Measurements from ENCODE around the gene CNTFR.

Gene CNTFR

GRCh38 chr9:34564617-34565016, 24.9 kb downstream of the CNTFR start:
- Histone ChIP-seq H3K9ac (ENCODE audit: low read depth, low read length) (no peak overlapping the region), H3K4me3 (ENCODE audit: low read length) (no peak overlapping the region), H3K36me3 (ENCODE audit: insufficient read depth, low read depth, low read length) (no peaks in the 10 kb centered on the region), H3K4me1 (ENCODE audit: insufficient read depth, low read length) (no peaks in the 10 kb centered on the region; the same call in 1 of the 2 replicates), H3K27me3 (ENCODE audit: insufficient read depth, low read length) (no peaks in the 10 kb centered on the region; the same call in 1 of the 2 replicates), H3K9me3 (ENCODE audit: insufficient read depth, low read depth, low read length) (no peaks in the 10 kb centered on the region), H3K27ac (ENCODE audit: low read length) (no peak overlapping the region)

- no peaks in the 10 kb centered on the region for H3K9me3 ChIP-seq (ENCODE audit: insufficient read depth, low read depth, low read length)
- no peak overlapping the region for H3K9ac ChIP-seq (ENCODE audit: low read depth, low read length)
- no peaks in the 10 kb centered on the region for H3K36me3 ChIP-seq (ENCODE audit: insufficient read depth, low read depth, low read length)
- no peaks in the 10 kb centered on the region; the same call in 1 of the 2 replicates for H3K27me3 ChIP-seq (ENCODE audit: insufficient read depth, low read length)
- H3K27ac ChIP-seq (ENCODE audit: low read length) = no peak overlapping the region
- no peaks in the 10 kb centered on the region; the same call in 1 of the 2 replicates for H3K4me1 ChIP-seq (ENCODE audit: insufficient read depth, low read length)
- no peak overlapping the region for H3K4me3 ChIP-seq (ENCODE audit: low read length)
Observed at GRCh38 chr9:34563262-34563661, 26.3 kb downstream of the CNTFR start.

GRCh38 chr9:34562135-34562745, 27.3 kb downstream of the CNTFR start:
- no peak overlapping the region for H3K4me3 ChIP-seq (ENCODE audit: low read length)
- H3K27me3 ChIP-seq (ENCODE audit: insufficient read depth, low read length) = no peaks in the 10 kb centered on the region; the same call in 1 of the 2 replicates
- no peaks in the 10 kb centered on the region for H3K9me3 ChIP-seq (ENCODE audit: insufficient read depth, low read depth, low read length)
- H3K4me1 ChIP-seq (ENCODE audit: insufficient read depth, low read length) = no peaks in the 10 kb centered on the region; the same call in 1 of the 2 replicates
- no peak overlapping the region for H3K9ac ChIP-seq (ENCODE audit: low read depth, low read length)
- H3K27ac ChIP-seq (ENCODE audit: low read length) = no peak overlapping the region
- no peaks in the 10 kb centered on the region for H3K36me3 ChIP-seq (ENCODE audit: insufficient read depth, low read depth, low read length)

- Histone ChIP-seq H3K27ac (ENCODE audit: low read length) (no peak overlapping the region), H3K4me1 (ENCODE audit: insufficient read depth, low read length) (no peaks in the 10 kb centered on the region; the same call in 1 of the 2 replicates), H3K36me3 (ENCODE audit: insufficient read depth, low read depth, low read length) (no peaks in the 10 kb centered on the region), H3K4me3 (ENCODE audit: low read length) (no peak overlapping the region), H3K9ac (ENCODE audit: low read depth, low read length) (no peak overlapping the region), H3K27me3 (ENCODE audit: insufficient read depth, low read length) (no peaks in the 10 kb centered on the region; the same call in 1 of the 2 replicates), H3K9me3 (ENCODE audit: insufficient read depth, low read depth, low read length) (no peaks in the 10 kb centered on the region)
Observed at GRCh38 chr9:34560599-34561214, 28.8 kb downstream of the CNTFR start.

GRCh38 chr9:34559624-34560455, 29.7 kb downstream of the CNTFR start:
- Histone ChIP-seq H3K27ac (ENCODE audit: low read length) (no peak overlapping the region), H3K9me3 (ENCODE audit: insufficient read depth, low read depth, low read length) (no peaks in the 10 kb centered on the region), H3K4me3 (ENCODE audit: low read length) (no peak overlapping the region; the same call in 1 of the 2 replicates), H3K27me3 (ENCODE audit: insufficient read depth, low read length) (no peaks in the 10 kb centered on the region; the same call in 1 of the 2 replicates), H3K9ac (ENCODE audit: low read depth, low read length) (no peak overlapping the region), H3K4me1 (ENCODE audit: insufficient read depth, low read length) (peaks cover 6% of the 10 kb centered on the region; the same call in 1 of the 2 replicates), H3K36me3 (ENCODE audit: insufficient read depth, low read depth, low read length) (no peaks in the 10 kb centered on the region)

- Histone ChIP-seq H3K4me1 (ENCODE audit: insufficient read depth, low read length) (peaks cover 9% of the 10 kb centered on the region; the same call in 1 of the 2 replicates), H3K36me3 (ENCODE audit: insufficient read depth, low read depth, low read length) (no peaks in the 10 kb centered on the region), H3K9me3 (ENCODE audit: insufficient read depth, low read depth, low read length) (no peaks in the 10 kb centered on the region), H3K27ac (ENCODE audit: low read length) (no peak overlapping the region), H3K4me3 (ENCODE audit: low read length) (no peak overlapping the region), H3K27me3 (ENCODE audit: insufficient read depth, low read length) (no peaks in the 10 kb centered on the region; the same call in 1 of the 2 replicates), H3K9ac (ENCODE audit: low read depth, low read length) (no peak overlapping the region)
Observed at GRCh38 chr9:34558919-34559623, 30.5 kb downstream of the CNTFR start.

GRCh38 chr9:34558364-34558763, 31.2 kb downstream of the CNTFR start:
- no peak overlapping the region for H3K27ac ChIP-seq (ENCODE audit: low read length)
- no peaks in the 10 kb centered on the region for H3K36me3 ChIP-seq (ENCODE audit: insufficient read depth, low read depth, low read length)
- no peaks in the 10 kb centered on the region; the same call in 1 of the 2 replicates for H3K27me3 ChIP-seq (ENCODE audit: insufficient read depth, low read length)
- H3K9ac ChIP-seq (ENCODE audit: low read depth, low read length) = no peak overlapping the region
- H3K9me3 ChIP-seq (ENCODE audit: insufficient read depth, low read depth, low read length) = no peaks in the 10 kb centered on the region
- no peak overlapping the region for H3K4me3 ChIP-seq (ENCODE audit: low read length)
- peaks cover 9% of the 10 kb centered on the region; the same call in 1 of the 2 replicates for H3K4me1 ChIP-seq (ENCODE audit: insufficient read depth, low read length)

GRCh38 chr9:34557426-34558321, 31.9 kb downstream of the CNTFR start:
- peaks cover 9% of the 10 kb centered on the region; the same call in 1 of the 2 replicates for H3K4me1 ChIP-seq (ENCODE audit: insufficient read depth, low read length)

GRCh38 chr9:34556949-34557348, 32.6 kb downstream of the CNTFR start:
- no peaks in the 10 kb centered on the region for H3K27me3 ChIP-seq (ENCODE audit: insufficient read depth, low read length)
- H3K9me3 ChIP-seq (ENCODE audit: insufficient read depth, low read depth, low read length) = no peaks in the 10 kb centered on the region
- H3K27ac ChIP-seq (ENCODE audit: low read length) = no peak overlapping the region
- H3K36me3 ChIP-seq (ENCODE audit: insufficient read depth, low read depth, low read length) = no peaks in the 10 kb centered on the region
- H3K4me1 ChIP-seq (ENCODE audit: insufficient read depth, low read length) = peaks cover 9% of the 10 kb centered on the region; the same call in 1 of the 2 replicates
- H3K4me3 ChIP-seq (ENCODE audit: low read length) = no peak overlapping the region
- H3K9ac ChIP-seq (ENCODE audit: low read depth, low read length) = no peak overlapping the region

More at GRCh38 chr9:34557426-34558321, 31.9 kb downstream of the CNTFR start:
- Histone ChIP-seq H3K4me3 (ENCODE audit: low read length) (no peak overlapping the region), H3K9me3 (ENCODE audit: insufficient read depth, low read depth, low read length) (no peaks in the 10 kb centered on the region), H3K27me3 (ENCODE audit: insufficient read depth, low read length) (no peaks in the 10 kb centered on the region), H3K36me3 (ENCODE audit: insufficient read depth, low read depth, low read length) (no peaks in the 10 kb centered on the region), H3K27ac (ENCODE audit: low read length) (no peak overlapping the region), H3K9ac (ENCODE audit: low read depth, low read length) (no peak overlapping the region)

GRCh38 chr9:34555936-34556525, 33.5 kb downstream of the CNTFR start:
- Histone ChIP-seq H3K9ac (ENCODE audit: low read depth, low read length) (no peak overlapping the region), H3K4me1 (ENCODE audit: insufficient read depth, low read length) (peaks cover 9% of the 10 kb centered on the region; the same call in 1 of the 2 replicates), H3K9me3 (ENCODE audit: insufficient read depth, low read depth, low read length) (no peaks in the 10 kb centered on the region), H3K36me3 (ENCODE audit: insufficient read depth, low read depth, low read length) (no peaks in the 10 kb centered on the region), H3K4me3 (ENCODE audit: low read length) (no peak overlapping the region), H3K27me3 (ENCODE audit: insufficient read depth, low read length) (no peaks in the 10 kb centered on the region), H3K27ac (ENCODE audit: low read length) (no peak overlapping the region)

Data from iPS-20b (cell line).